Measurements from ENCODE around the gene DAPK1.

GRCh38 chr9:87528969-87529368, 31.3 kb downstream of the DAPK1 start:
- TF ChIP-seq POLR2A (IDR thresholded peaks at IDR 0.05; ENCODE audit: low read depth, low read length) (no peak), TAF1 (IDR thresholded peaks at IDR 0.05; ENCODE audit: low read depth, low read length) (no peak)

Data from GM12891 (cell line).